ENCODE results near the gene MPV17L. TPM values are rescaled to one million over a fixed set of nuclear protein-coding genes. Genes with fewer than 3 reads are reported as not detected.
"Not testable (repeated sequence)": the region's sequence is repeated elsewhere in the genome, so short reads cannot be mapped to it uniquely, and the experiment has no call there.

The MPV17L gene
- total RNA-seq, 3 donors from 2014 or later (not counting 1 experiment from before 2014, with no cell fraction given): 0.07 to 0.12 TPM; not detected in 1

GRCh38 chr16:15415511-15415985 is 20.0 kb downstream of the MPV17L start:
- H3K27me3 Mint-ChIP-seq (ENCODE audit: low read depth in 2 of 2): peaks cover 2 to 8% of the 10 kb centered on the region in 2 donors
- no peaks in the 10 kb centered on the region for H3K36me3 Mint-ChIP-seq
- H3K4me3 Mint-ChIP-seq: no peak overlapping the region
- no CpG with 5 or more reads among the region's 3 CpGs for WGBS (ENCODE audit: insufficient coverage)
- no peaks in the 10 kb centered on the region for H3K4me1 Mint-ChIP-seq
- DNase-seq (no peak), ATAC-seq (no peak)
- H3K27ac Mint-ChIP-seq: no peak overlapping the region
- no peaks in the 10 kb centered on the region for H3K36me3 ChIP-seq (ENCODE audit: control insufficient read depth, insufficient read depth, low read length)
- H3K27me3 ChIP-seq (ENCODE audit: control insufficient read depth, insufficient read depth, low read length): no peaks in the 10 kb centered on the region
- no peaks in the 10 kb centered on the region for H3K4me1 ChIP-seq (ENCODE audit: control insufficient read depth, insufficient read depth, low read length)
- no peak for TF ChIP-seq CTCF (IDR thresholded peaks at IDR 0.05)
- intact Hi-C loops (cut with micrococcal nuclease): no loop called here
- no peak overlapping the region for H3K27ac ChIP-seq (ENCODE audit: low read length)
- no peaks in the 10 kb centered on the region for H3K9me3 Mint-ChIP-seq
- H3K9me3 ChIP-seq (ENCODE audit: control insufficient read depth, insufficient read depth, low read length): no peaks in the 10 kb centered on the region
- no peak overlapping the region for H3K4me3 ChIP-seq (ENCODE audit: low read length)

DNA sequence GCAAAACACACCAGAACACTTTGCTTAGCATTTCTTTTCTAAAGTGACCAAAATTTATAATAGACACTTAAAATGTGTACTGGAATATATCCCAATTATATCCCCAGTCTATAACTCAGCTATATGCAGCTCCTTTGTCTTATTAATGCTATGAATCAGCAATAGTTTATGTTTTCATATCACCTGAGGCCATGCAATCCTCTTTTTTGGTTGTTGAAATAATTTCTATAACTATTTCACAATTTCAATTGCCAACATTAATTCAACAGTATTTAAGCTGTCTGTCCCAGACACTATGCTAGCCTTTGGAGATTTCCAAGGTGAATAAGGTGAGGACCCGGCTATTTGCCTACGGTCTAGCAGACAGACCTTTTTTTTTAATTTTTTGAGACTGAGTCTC is 21.6 kb downstream of the MPV17L start:
- Mint-ChIP-seq H3K36me3 (no peaks in the 10 kb centered on the region), H3K27me3 (ENCODE audit: low read depth in 2 of 2) (peaks cover 7 to 8% of the 10 kb centered on the region in 2 donors), H3K9me3 (no peaks in the 10 kb centered on the region), H3K4me1 (no peaks in the 10 kb centered on the region), H3K27ac (no peak overlapping the region), H3K4me3 (no peak overlapping the region)
- Histone ChIP-seq H3K27me3 (ENCODE audit: control insufficient read depth, insufficient read depth, low read length) (no peaks in the 10 kb centered on the region), H3K9me3 (ENCODE audit: control insufficient read depth, insufficient read depth, low read length) (no peaks in the 10 kb centered on the region), H3K27ac (ENCODE audit: low read length) (no peak overlapping the region), H3K4me3 (ENCODE audit: low read length) (no peak overlapping the region), H3K4me1 (ENCODE audit: control insufficient read depth, insufficient read depth, low read length) (no peaks in the 10 kb centered on the region), H3K36me3 (ENCODE audit: control insufficient read depth, insufficient read depth, low read length) (no peaks in the 10 kb centered on the region)
- intact Hi-C loops (cut with micrococcal nuclease): no loop called here
- 89% methylated on average over 2 of the region's 2 CpGs for WGBS (ENCODE audit: insufficient coverage)
- TF ChIP-seq CTCF (IDR thresholded peaks at IDR 0.05): no peak
- ATAC-seq (no peak), DNase-seq (no peak)

DNA sequence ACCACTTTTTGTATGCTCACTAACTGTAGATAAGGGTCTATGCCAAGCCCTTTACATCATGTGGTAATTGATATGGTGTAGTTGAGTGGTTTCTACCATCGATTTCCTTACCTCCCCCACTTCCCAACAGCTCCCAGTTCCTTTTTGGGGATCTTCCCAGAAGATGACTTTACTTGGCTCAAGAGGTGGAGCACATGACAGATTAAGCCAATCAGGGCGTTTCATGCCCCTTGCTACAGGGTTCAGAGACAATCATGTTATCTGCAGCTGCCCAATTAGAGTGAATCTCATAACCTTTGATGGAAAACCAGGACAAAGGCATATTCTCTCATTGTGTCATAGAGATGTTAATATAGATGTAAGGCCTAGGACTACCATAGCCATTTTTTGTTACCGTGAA is 22.7 kb downstream of the MPV17L start:
- WGBS (ENCODE audit: insufficient coverage): 85% methylated on average over 2 of the region's 3 CpGs
- ATAC-seq: no peak
- Histone ChIP-seq H3K4me3 (ENCODE audit: low read length) (no peak overlapping the region), H3K27ac (ENCODE audit: low read length) (no peak overlapping the region), H3K27me3 (ENCODE audit: control insufficient read depth, insufficient read depth, low read length) (no peaks in the 10 kb centered on the region), H3K9me3 (ENCODE audit: control insufficient read depth, insufficient read depth, low read length) (no peaks in the 10 kb centered on the region), H3K36me3 (ENCODE audit: control insufficient read depth, insufficient read depth, low read length) (no peaks in the 10 kb centered on the region), H3K4me1 (ENCODE audit: control insufficient read depth, insufficient read depth, low read length) (no peaks in the 10 kb centered on the region)
- Mint-ChIP-seq H3K27me3 (ENCODE audit: low read depth in 2 of 2) (peaks cover 7 to 8% of the 10 kb centered on the region in 2 donors), H3K4me1 (no peaks in the 10 kb centered on the region), H3K4me3 (no peak overlapping the region), H3K36me3 (no peaks in the 10 kb centered on the region), H3K9me3 (no peaks in the 10 kb centered on the region), H3K27ac (no peak overlapping the region)
- no peak for TF ChIP-seq CTCF (IDR thresholded peaks at IDR 0.05)
- DNase-seq: no peak
- intact Hi-C loops (cut with micrococcal nuclease): no loop called here

- not testable (repeated sequence) for H3K36me3 Mint-ChIP-seq; H3K4me1 Mint-ChIP-seq; DNase-seq; H3K27me3 ChIP-seq (ENCODE audit: control insufficient read depth, insufficient read depth, low read length); H3K4me3 Mint-ChIP-seq; H3K9me3 Mint-ChIP-seq; H3K27me3 Mint-ChIP-seq (ENCODE audit: low read depth in 2 of 2); H3K27ac Mint-ChIP-seq; H3K27ac ChIP-seq (ENCODE audit: low read length); H3K4me1 ChIP-seq (ENCODE audit: control insufficient read depth, insufficient read depth, low read length); ATAC-seq; H3K4me3 ChIP-seq (ENCODE audit: low read length); H3K36me3 ChIP-seq (ENCODE audit: control insufficient read depth, insufficient read depth, low read length); H3K9me3 ChIP-seq (ENCODE audit: control insufficient read depth, insufficient read depth, low read length)
- intact Hi-C loops (cut with micrococcal nuclease): loop anchor here (10.0 kb wide), 1 partner anchor 703 kb away; no protein-coding TSS in a partner anchor
- 82% methylated on average over 5 of the region's 5 CpGs for WGBS (ENCODE audit: insufficient coverage)
Observed at GRCh38 chr16:15421696-15422095, 26.1 kb downstream of the MPV17L start.

Measured in natural killer cell (primary cell).